HG03066 (cell line): ENCODE measurements around the gene TEP1.

Source experiments
- ATAC-seq: cut with Tn5 transposase; IDR thresholded peaks from one replicate; pipeline ENCODE4 v1.9.1; 2021; ENCODE audit warnings: low read depth; ENCODE audit not compliant: unreplicated experiment

Gene TEP1

GRCh38 chr14:20434701-20435581 lies 21.6 kb upstream of the TEP1 start:
- no peak for ATAC-seq

- no peak for ATAC-seq
Measured at GRCh38 chr14:20429801-20430669, 16.7 kb upstream of the TEP1 start.

- no peak for ATAC-seq
Measured at GRCh38 chr14:20428802-20429201, 15.5 kb upstream of the TEP1 start.

GRCh38 chr14:20428010-20428365 lies 14.7 kb upstream of the TEP1 start:
- ATAC-seq: peak; percentile 32

GRCh38 chr14:20427231-20428009 lies 14.1 kb upstream of the TEP1 start:
- peak; percentile 77 for ATAC-seq

- no peak for ATAC-seq
Measured at GRCh38 chr14:20424851-20425250, 11.6 kb upstream of the TEP1 start.

DNA sequence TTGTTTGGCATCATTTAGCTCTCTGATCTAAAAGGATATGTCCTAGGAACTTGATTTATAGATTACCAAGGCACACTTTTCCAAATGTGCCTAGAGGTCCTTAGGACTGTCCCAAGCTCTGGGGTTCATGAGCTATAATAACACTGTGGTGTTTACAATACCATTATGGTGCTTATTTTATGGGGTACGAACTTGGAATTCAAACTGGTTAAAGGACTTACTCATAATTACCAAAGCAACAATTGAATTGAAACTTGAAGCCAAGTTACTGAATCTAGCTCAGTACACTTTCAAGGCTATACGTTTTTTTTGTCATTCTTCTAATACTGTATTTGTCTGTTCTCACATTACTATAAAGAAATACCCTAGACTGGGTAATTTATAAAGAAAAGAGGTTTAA lies 9.6 kb upstream of the TEP1 start:
- ATAC-seq: no peak

GRCh38 chr14:20421267-20421666 lies 8.0 kb upstream of the TEP1 start:
- ATAC-seq: no peak

DNA sequence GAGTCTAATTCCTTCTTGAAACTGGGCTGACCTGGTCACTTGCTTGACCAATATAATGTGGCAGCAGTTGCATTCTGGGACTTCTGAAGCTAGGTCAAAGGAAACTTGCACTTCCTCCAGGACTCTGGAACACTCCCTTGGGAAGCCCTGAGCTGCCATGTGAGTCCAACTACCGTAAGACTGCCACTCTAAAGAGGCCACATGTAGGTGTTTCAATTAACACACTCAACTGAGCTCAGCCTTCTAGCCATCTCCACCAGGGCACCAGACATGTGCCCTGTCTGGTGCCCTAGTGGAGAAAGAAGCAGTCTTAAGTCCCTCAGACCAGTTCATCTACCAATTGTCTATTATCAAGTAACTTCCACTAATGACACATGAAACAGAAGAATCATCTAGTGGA lies 6.1 kb upstream of the TEP1 start:
- ATAC-seq: no peak

DNA sequence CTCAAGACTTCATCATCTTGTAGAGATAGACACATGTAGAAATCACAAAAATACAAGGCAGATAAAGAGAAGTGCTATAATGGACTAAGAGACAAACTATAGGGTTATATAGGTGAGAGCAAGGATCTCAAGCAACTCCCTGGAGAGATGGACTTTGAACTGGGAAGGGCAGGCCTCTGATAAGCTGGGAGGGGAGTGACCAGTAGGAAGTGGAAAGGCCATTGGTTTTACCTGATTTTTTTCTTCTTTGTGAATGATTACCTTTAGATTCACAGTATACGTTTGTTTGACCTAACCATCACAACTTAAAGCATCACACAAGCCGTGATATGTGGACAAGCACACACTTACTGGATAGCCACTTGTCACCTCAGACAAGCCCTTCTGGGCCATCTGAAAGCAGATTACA lies 5.2 kb upstream of the TEP1 start:
- no peak for ATAC-seq

GRCh38 chr14:20417250-20418186 lies 4.2 kb upstream of the TEP1 start:
- no peak for ATAC-seq

- no peak for ATAC-seq
Measured at GRCh38 chr14:20416223-20416622, 2.9 kb upstream of the TEP1 start.

GRCh38 chr14:20415782-20416206 lies 2.5 kb upstream of the TEP1 start:
- peak; percentile 43 for ATAC-seq

GRCh38 chr14:20413744-20414082 lies 412 bp upstream of the TEP1 start:
- peak; percentile 40 for ATAC-seq

GRCh38 chr14:20412411-20412810 lies 890 bp downstream of the TEP1 start:
- peak; percentile 68 for ATAC-seq

DNA sequence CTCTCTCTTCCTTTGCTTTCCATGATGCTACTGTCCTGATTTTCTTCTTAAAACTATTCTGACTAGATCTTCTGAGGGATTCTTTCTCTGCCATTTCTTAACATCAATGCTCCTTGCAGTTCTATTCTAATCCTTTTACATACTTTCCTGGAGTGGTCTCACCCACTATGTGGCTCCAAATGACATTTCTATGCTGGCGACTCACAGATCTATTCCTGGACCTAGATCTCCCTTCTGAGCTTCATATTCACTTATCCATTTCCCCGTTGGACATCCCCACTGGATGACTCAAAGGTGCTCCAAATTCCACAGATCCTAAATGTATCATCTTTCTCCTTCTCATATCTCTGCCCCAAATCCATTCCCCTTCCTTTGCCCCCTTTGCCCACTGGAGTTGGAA lies 4.1 kb downstream of the TEP1 start:
- no peak for ATAC-seq

- ATAC-seq: no peak
Measured at GRCh38 chr14:20403521-20403920, 9.8 kb downstream of the TEP1 start.

DNA sequence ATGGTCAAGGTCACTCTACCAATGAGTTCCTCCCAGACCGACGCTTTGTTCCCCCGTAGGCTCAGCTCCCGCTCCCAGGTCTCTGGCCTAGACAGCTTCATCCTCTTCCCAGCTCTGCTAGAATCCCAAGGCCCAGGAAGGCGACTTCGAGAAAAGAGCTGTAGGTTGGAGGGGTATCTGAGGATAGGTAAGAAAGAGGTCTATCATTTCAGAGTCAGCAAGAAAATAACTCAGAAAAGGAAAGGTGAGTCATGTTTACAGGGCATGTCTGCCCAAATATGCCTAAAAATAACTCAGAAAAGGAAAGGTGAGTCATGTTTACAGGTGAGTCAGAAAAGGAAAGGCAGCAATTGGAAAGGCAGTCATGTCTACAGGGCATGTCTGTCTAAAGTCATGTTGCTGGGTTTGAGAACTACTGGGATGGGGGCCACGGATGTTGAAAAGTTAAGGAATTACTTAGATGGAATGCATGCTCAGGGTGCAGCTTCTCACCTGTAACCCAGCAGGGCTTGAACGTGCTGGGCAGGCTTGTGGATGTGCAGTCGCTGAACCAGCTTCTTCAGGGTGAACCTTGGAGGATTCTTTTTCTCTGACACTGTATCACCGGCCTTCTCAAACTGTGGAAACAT lies 12.2 kb downstream of the TEP1 start:
- ATAC-seq: no peak

DNA sequence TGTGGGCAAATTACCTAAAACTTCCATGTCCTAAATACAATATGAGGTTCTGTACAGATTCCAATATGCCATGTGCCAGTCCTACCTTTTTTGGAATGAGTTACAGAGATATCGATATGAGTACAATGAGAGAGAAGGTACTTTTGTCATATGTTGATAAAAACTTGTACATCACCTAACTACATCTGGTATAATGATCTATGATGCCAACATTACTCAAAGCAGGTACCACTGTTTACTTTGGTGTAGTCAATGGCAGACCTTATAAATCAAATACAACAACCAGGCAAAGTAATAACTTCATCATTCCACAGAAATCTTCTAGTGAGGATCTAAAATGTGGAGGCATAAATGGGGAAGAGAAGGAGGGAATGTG lies 12.7 kb downstream of the TEP1 start:
- no peak for ATAC-seq

DNA sequence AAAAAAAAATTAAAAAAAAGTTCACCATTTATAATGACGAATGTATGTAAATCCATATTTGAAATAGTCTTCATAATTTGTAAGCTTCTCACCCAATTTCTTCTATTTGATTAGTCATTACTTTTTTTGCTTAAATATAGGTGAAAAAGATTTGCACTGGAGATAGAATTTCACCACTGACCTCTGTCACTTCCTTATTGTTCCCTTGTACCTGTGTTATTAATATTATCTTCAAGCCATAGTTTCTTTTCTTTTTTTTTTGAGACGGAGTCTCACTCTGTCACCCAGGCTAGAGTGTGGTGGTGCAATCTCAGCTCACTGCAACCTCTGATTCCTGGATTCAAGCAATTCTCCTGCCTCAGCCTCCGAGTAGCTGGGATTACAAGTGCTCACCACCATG lies 15.8 kb downstream of the TEP1 start:
- no peak for ATAC-seq
